Chondrocyte (in vitro differentiated cells): ENCODE results near the gene ZDHHC14. TPM values are rescaled to one million over a fixed set of nuclear protein-coding genes. Genes with fewer than 3 reads are reported as not detected.
"Not testable (repeated sequence)": the region's sequence is repeated elsewhere in the genome, so short reads cannot be mapped to it uniquely, and the experiment has no call there.

ENCODE experiments used
- DNase-seq: peaks from one replicate; pipeline ENCODE4 v3.0.0; 2021; ENCODE audit warnings: mixed read lengths, low spot score
- H3K27ac Mint-ChIP-seq: one replicate; pipeline ENCODE4 v1.8.0; 2021; ENCODE audit warnings: mild to moderate bottlenecking, moderate library complexity, mixed read lengths; ENCODE audit not compliant: unreplicated experiment
- H3K27me3 Mint-ChIP-seq: 2 replicates; pipeline ENCODE4 v1.8.0; 2021; ENCODE audit warnings: low read depth, mixed read lengths
- H3K36me3 Mint-ChIP-seq: 2 replicates; pipeline ENCODE4 v1.8.0; 2021; ENCODE audit warnings: low read depth, mixed read lengths
- H3K4me1 Mint-ChIP-seq: 2 replicates; pipeline ENCODE4 v1.8.0; 2021; ENCODE audit warnings: low read depth, mild to moderate bottlenecking, mixed read lengths
- H3K4me3 Mint-ChIP-seq: one replicate; pipeline ENCODE4 v1.8.0; 2021; ENCODE audit warnings: mild to moderate bottlenecking, moderate library complexity, mixed read lengths; ENCODE audit not compliant: unreplicated experiment
- H3K9me3 Mint-ChIP-seq: 2 replicates; pipeline ENCODE4 v1.8.0; 2021; ENCODE audit warnings: low read depth, mixed read lengths
- CTCF ChIP-seq: fragments of 200-600 bp; sonication (generic); IDR thresholded peaks from 2 replicates; pipeline ENCODE4 v1.5.0; 2021; ENCODE audit warnings: antibody characterized with exemption, mild to moderate bottlenecking, moderate library complexity
- total RNA-seq: library from RNA; stranded (reverse); gene quantifications from 3 replicates; pipeline ENCODE4 v1.2.1, GENCODE V29; 2021

Gene ZDHHC14
- total RNA-seq, 1 donor from 2014 or later: 8.4 TPM

- TF ChIP-seq CTCF: no peak
- no peak for DNase-seq
- H3K27me3 Mint-ChIP-seq: peaks cover 18% of the 10 kb centered on the region
These were observed 312.9 kb downstream of the ZDHHC14 start for GRCh38 chr6:157693867-157694266.

GRCh38 chr6:157695301-157696040 lies 314.5 kb downstream of the ZDHHC14 start:
- Mint-ChIP-seq H3K4me1 (no peaks in the 10 kb centered on the region), H3K9me3 (peaks cover 6% of the 10 kb centered on the region), H3K27ac (no peak overlapping the region), H3K4me3 (no peak overlapping the region), H3K36me3 (peaks cover 8% of the 10 kb centered on the region), H3K27me3 (peaks cover 16% of the 10 kb centered on the region)
- DNase-seq: no peak
- no peak for TF ChIP-seq CTCF

More at GRCh38 chr6:157693867-157694266, 312.9 kb downstream of the ZDHHC14 start:
- Mint-ChIP-seq H3K4me3 (no peak overlapping the region), H3K27ac (no peak overlapping the region), H3K9me3 (peaks cover 6% of the 10 kb centered on the region), H3K4me1 (no peaks in the 10 kb centered on the region), H3K36me3 (peaks cover 8% of the 10 kb centered on the region)

GRCh38 chr6:157699777-157700636 lies 319.0 kb downstream of the ZDHHC14 start:
- Mint-ChIP-seq H3K36me3 (peaks cover 8% of the 10 kb centered on the region), H3K4me3 (no peak overlapping the region), H3K4me1 (no peaks in the 10 kb centered on the region), H3K27me3 (peaks cover 9% of the 10 kb centered on the region), H3K27ac (no peak overlapping the region), H3K9me3 (peaks cover 6% of the 10 kb centered on the region)
- no peak for DNase-seq
- TF ChIP-seq CTCF: no peak

GRCh38 chr6:157706351-157706750 lies 325.4 kb downstream of the ZDHHC14 start:
- not testable (repeated sequence) for H3K4me3 Mint-ChIP-seq, H3K9me3 Mint-ChIP-seq, DNase-seq, H3K27ac Mint-ChIP-seq, H3K36me3 Mint-ChIP-seq, H3K4me1 Mint-ChIP-seq, H3K27me3 Mint-ChIP-seq

- Mint-ChIP-seq H3K27ac (no peak overlapping the region), H3K4me3 (no peak overlapping the region), H3K4me1 (no peaks in the 10 kb centered on the region), H3K27me3 (peaks cover 5% of the 10 kb centered on the region), H3K36me3 (no peaks in the 10 kb centered on the region), H3K9me3 (no peaks in the 10 kb centered on the region)
- TF ChIP-seq CTCF: no peak
- DNase-seq: no peak
These were observed 325.9 kb downstream of the ZDHHC14 start for GRCh38 chr6:157706883-157707282.
